ENCODE results near the gene LDB1. TPM values are rescaled to one million over a fixed set of nuclear protein-coding genes. Genes with fewer than 3 reads are reported as not detected.

LDB1 gene
- total RNA-seq, 2 experiments from 2014 or later = 68.5 to 70.9 TPM

DNA sequence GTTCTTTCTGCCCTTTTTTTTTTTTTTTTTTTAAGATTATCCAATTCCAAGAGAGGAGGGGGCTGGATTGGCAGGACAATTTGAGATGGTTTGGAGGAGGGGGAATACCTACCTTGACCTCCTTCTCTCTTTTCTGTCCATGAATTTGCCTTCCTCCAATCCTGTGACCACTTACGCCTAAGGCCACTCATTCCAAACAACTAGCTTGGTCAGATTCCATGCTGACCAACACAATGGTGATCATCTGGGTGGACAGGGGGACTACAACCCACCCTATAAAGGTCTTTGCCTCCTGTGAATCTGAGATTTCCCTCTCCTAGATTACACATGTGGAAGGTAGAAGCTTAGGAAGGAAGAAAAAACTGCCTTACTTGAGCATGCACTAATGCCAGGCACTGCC lies 2.3 kb upstream of the LDB1 start:
- Mint-ChIP-seq H3K27me3 (no peaks in the 10 kb centered on the region), H3K9me3 (no peaks in the 10 kb centered on the region), H3K27ac (no peak overlapping the region), H3K4me1 (ENCODE audit: low read depth) (peaks cover 22% of the 10 kb centered on the region), H3K4me3 (no peak overlapping the region), H3K36me3 (ENCODE audit: low read depth) (peaks cover 5% of the 10 kb centered on the region)
- intact Hi-C loops (cut with micrococcal nuclease) = no loop called here
- ChIA-PET POLR2A (interaction anchor here (0.6 to 2.7 kb wide), 11 partner anchors 10 to 122 kb away, joined by 3 to 16 read pairs (median 5); partner anchors contain the start of genes GBF1 and PPRC1), CTCF (interaction anchor here (0.6 to 4.5 kb wide), 5 partner anchors 8 to 47 kb away, joined by 3 to 40 read pairs (median 3); partner anchors contain the start of gene PPRC1)
- TF ChIP-seq, protein P1, sequence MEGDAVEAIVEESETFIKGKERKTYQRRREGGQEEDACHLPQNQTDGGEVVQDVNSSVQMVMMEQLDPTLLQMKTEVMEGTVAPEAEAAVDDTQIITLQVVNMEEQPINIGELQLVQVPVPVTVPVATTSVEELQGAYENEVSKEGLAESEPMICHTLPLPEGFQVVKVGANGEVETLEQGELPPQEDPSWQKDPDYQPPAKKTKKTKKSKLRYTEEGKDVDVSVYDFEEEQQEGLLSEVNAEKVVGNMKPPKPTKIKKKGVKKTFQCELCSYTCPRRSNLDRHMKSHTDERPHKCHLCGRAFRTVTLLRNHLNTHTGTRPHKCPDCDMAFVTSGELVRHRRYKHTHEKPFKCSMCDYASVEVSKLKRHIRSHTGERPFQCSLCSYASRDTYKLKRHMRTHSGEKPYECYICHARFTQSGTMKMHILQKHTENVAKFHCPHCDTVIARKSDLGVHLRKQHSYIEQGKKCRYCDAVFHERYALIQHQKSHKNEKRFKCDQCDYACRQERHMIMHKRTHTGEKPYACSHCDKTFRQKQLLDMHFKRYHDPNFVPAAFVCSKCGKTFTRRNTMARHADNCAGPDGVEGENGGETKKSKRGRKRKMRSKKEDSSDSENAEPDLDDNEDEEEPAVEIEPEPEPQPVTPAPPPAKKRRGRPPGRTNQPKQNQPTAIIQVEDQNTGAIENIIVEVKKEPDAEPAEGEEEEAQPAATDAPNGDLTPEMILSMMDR (IDR thresholded peaks at IDR 0.05) = no peak
- no peak for DNase-seq
- no peak for ATAC-seq

DNA sequence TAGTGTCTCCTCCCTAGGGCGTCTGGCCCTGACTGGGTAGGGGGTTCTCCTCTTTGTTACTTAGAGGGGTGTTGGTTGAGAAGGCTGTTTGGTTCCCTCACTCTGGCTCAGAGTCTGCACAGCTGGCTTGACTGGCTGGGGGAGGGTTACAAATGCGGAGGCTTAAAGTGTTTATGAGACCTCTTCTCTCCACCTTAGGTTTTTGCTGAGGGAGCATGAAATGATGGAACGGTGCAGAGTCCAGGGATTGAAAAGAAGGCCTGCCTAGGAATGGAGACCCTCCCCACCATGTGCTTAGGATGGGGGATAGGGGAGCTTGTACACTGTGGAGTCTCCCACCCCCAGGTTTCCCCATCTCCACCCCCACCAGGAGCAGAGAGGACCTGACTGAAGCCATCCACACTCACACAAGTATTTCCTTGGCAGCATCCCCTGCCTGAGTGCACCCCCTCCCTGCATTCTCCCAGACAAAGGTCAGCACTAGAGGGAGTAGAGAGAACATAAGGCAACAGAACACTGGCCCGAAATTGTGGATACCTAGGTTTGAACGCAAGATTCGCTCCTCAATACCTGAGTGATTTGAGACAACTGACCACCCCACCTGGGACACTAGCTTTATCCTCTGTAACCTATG lies 1.7 kb upstream of the LDB1 start:
- H3K4me1 Mint-ChIP-seq (ENCODE audit: low read depth) = peaks cover 27% of the 10 kb centered on the region
- peak overlapping the region; percentile 92 for H3K27ac Mint-ChIP-seq
- ChIA-PET POLR2A (interaction anchor here (1.1 to 2.7 kb wide), 11 partner anchors 10 to 304 kb away, joined by 3 to 16 read pairs (median 8); partner anchors contain the start of genes GBF1, OGA and PPRC1), CTCF (interaction anchor here (0.9 to 4.5 kb wide), 2 partner anchors 10 to 286 kb away, joined by 3 to 40 read pairs; partner anchors contain the start of gene PPRC1)
- no peak for ATAC-seq
- DNase-seq = no peak
- peaks cover 5% of the 10 kb centered on the region for H3K36me3 Mint-ChIP-seq (ENCODE audit: low read depth)
- H3K4me3 Mint-ChIP-seq = peak overlapping the region; percentile 84
- H3K9me3 Mint-ChIP-seq = no peaks in the 10 kb centered on the region
- intact Hi-C loops (cut with micrococcal nuclease) = no loop called here
- TF ChIP-seq, protein P1 (IDR thresholded peaks at IDR 0.05) = no peak
- H3K27me3 Mint-ChIP-seq = no peaks in the 10 kb centered on the region

DNA sequence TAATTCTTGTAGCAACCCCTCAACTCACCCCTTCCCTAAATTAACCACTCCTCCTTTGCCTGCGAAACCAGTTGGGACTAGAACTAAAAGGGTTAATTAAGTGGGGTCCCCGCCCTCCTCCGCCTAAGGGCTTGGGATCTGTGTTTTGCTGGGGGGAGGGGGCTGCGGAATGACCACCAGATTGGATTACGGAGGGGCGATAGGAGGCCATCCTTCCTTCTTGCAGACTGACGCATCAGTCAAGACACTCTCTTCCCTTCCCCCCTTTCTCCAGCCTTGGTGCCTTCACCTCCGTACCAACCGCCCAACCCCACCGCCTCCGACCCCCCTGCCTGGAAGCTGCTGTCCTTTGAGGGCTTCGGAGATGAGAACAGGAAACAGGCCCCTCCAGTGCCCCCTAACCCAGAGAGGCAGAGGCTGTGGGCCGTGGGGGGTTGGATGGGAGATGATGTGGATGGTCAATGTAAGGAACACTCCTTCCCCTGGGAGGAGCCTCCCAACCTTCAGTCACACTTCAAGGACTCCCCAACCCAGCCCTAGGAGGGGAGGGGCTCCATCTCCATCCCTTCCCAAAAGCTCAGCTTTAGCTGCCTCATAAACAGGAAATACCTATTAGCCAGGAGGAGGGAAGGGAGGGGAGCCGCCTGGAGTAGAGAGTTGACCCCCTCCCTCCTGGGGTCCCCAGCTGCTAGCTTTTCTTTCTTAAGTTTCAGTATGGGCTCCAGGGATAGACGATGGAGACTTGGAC lies 997 bp upstream of the LDB1 start:
- peaks cover 5% of the 10 kb centered on the region for H3K36me3 Mint-ChIP-seq (ENCODE audit: low read depth)
- H3K4me1 Mint-ChIP-seq (ENCODE audit: low read depth) = peaks cover 33% of the 10 kb centered on the region
- DNase-seq (peak; percentile 37), ATAC-seq (no peak)
- POLR2A ChIA-PET = interaction anchor here (1.0 to 2.7 kb wide), 10 partner anchors 11 to 303 kb away, joined by 3 to 16 read pairs (median 4); partner anchors contain the start of genes NOLC1 and OGA
- H3K27me3 Mint-ChIP-seq = no peaks in the 10 kb centered on the region
- H3K27ac Mint-ChIP-seq = peak overlapping the region; percentile 92
- H3K4me3 Mint-ChIP-seq = peak overlapping the region; percentile 84
- CTCF ChIA-PET = interaction anchor here (0.9 to 4.5 kb wide), 2 partner anchors 10 to 285 kb away, joined by 3 to 40 read pairs; partner anchors contain the start of gene PPRC1
- intact Hi-C loops (cut with micrococcal nuclease) = no loop called here
- TF ChIP-seq, protein P1 (IDR thresholded peaks at IDR 0.05) = no peak
- no peaks in the 10 kb centered on the region for H3K9me3 Mint-ChIP-seq

DNA sequence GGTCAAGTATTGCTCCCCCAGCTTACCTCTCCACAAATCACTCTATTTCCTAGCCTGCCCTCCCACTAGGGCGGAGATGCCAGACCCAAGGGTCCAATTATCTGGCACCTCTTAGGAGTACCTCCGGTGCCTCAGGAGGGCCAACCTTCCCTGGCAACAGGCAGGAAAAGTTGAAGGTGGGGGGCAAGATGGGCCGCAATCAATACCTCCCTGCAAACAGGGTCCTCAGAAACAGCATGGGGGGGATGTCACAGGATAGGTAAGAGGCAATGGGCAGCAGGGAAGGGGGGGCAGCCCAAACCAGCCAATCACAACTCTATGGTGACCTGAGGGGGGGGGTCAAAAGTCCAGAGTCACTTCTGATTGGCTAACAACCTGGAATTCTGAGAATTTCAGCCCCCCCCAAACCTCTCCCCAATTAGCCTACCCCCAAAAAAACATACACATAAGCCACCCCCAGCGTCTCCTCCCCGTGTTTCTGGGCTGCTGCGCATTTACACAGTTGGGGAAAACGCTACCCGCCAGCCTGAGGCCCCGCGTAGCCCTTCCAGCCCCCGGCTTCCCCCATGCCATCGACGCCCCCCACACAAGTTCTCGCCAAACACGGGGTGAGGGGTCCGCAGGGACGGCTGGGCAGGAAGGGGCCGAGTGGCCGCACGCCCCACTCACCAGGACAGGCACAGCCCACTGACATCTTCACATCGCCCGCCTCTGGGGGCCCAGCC lies 589 bp downstream of the LDB1 start:
- Mint-ChIP-seq H3K27ac (peak overlapping the region; percentile 100), H3K9me3 (no peaks in the 10 kb centered on the region), H3K4me3 (peak overlapping the region; percentile 84), H3K4me1 (ENCODE audit: low read depth) (peaks cover 44% of the 10 kb centered on the region), H3K36me3 (ENCODE audit: low read depth) (peaks cover 6% of the 10 kb centered on the region), H3K27me3 (no peaks in the 10 kb centered on the region)
- DNase-seq (peak; percentile 85), ATAC-seq (peak; percentile 25)
- ChIA-PET POLR2A (interaction anchor here (0.7 to 6.6 kb wide), 7 partner anchors 14 to 303 kb away, joined by 3 to 65 read pairs (median 4); partner anchors contain the start of gene NOLC1), CTCF (interaction anchor here (0.9 to 1.6 kb wide), 4 partner anchors 13 to 50 kb away, joined by 3 to 9 read pairs (median 6); partner anchors contain the start of genes NOLC1 and PPRC1)
- TF ChIP-seq, protein P1 (IDR thresholded peaks at IDR 0.05) = no peak
- intact Hi-C loops (cut with micrococcal nuclease) = no loop called here

Measured in activated CD8-positive, alpha-beta T cell treated with anti-CD3 and anti-CD28 coated beads for 36 hours (primary cell).